ENCODE data around the gene GM2A.
"Not testable (repeated sequence)": the region's sequence is repeated elsewhere in the genome, so short reads cannot be mapped to it uniquely, and the experiment has no call there.

Gene GM2A

GRCh38 chr5:151295138-151295537, 42.2 kb downstream of the GM2A start:
- no peak for DNase-seq

- DNase-seq, result no peak
Measured at GRCh38 chr5:151295791-151296477, 42.9 kb downstream of the GM2A start.

DNA sequence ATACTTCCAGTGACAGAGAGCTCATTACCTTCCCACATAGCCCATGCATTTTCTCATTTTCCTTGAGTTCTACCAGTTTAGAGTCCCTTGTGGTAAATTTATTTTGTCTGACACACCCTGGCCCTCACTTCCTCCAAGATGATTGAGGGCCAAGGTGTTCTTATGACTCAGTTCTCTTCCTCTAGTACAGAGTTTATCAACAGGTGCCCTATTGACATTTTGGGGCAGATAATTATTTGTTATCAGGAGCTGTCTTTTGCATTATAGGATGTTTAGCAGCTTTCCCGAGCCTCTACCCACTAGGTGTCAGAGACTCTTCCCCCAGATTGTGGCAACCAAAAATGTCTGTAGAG, 43.5 kb downstream of the GM2A start:
- DNase-seq, result no peak

- no peak for DNase-seq
Measured at GRCh38 chr5:151296974-151297373, 44.0 kb downstream of the GM2A start.

DNA sequence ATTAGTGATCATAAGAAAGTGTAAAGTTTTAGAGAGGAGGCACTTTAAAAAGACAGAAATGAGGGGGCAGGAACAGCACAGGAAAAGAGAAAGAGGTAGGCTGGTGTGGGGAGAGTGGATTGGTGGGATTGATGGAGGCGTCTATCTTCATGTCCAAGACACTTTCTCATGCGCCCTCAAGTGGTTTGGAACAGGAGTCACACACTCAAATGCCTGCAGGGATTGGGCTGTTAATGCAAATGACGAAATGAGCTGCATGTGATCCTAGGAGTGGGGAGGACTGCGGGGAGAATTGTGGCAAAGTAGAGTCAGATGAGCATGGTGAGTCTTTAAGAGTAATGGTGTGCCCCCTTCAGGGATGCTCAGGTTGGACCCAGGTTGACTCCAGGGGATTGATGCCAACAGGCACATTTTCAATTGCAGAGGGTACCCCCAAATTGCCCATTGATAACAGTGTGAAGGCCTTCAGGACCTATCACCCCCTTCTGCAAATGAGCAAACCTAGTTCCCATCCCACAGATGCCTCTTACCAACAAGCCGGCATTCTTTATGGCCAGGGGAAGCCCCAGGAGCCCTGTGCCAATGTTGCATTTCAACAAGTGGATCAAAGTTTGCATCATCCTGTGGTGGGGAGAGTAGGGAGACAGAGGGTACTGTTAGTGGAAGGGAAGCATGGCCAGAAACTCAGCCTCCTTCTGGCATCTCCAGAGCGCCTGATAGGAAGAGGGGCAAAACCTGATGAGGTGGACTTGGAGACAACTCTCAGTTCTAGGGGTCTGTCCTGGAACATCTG, 45.3 kb downstream of the GM2A start:
- no peak for DNase-seq

DNA sequence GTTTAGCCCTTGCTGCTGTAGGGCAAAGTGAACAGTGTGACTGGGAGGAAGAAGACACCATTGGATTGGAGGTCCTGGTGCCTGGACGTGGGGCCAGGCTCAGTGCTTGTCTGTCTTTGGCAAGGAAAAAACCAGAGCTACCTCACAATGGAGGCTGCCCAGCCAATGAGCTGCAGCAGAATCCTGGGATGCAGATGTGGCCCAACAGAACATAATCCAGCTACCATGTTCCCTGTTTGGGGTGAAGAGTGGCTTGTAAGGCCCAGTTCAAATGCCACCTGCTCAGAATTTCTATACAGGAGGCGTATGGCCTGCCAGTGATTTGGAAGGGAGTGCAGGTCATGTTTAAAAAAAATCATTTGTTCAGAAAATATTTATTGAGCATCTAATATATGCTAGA, 50.7 kb downstream of the GM2A start, which contains the start of gene SLC36A3:
Gene SLC36A3, minus strand, starts transcription at position 101 of the 400 bp plus-strand sequence. CDS start 412 bp downstream, outside the sequence.
- DNase-seq, result no peak

- DNase-seq, result not testable (repeated sequence)
Measured at GRCh38 chr5:151309266-151309665, 56.3 kb downstream of the GM2A start.

DNA sequence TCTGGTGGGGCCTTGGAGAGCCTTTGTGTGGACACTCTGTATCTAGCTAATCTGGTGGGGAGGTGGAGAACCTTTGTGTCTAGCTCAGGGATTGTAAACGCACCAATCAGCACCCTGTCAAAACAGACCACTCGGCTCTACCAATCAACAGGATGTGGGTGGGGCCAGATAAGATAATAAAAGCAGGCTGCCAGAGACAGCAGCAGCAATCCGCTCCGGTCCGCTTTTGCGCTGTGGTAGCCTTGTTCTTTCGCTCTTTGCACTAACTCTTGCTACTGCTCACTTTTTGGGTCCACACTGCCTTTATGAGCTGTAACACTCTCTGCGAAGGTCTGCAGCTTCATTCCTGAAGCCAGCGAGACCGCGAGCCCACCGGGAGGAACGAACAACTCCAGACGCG, 56.8 kb downstream of the GM2A start:
- not testable (repeated sequence) for DNase-seq

- no peak for DNase-seq
Measured at GRCh38 chr5:151310932-151311331, 57.9 kb downstream of the GM2A start.

GRCh38 chr5:151312756-151313324, 59.9 kb downstream of the GM2A start:
- DNase-seq, result no peak

DNA sequence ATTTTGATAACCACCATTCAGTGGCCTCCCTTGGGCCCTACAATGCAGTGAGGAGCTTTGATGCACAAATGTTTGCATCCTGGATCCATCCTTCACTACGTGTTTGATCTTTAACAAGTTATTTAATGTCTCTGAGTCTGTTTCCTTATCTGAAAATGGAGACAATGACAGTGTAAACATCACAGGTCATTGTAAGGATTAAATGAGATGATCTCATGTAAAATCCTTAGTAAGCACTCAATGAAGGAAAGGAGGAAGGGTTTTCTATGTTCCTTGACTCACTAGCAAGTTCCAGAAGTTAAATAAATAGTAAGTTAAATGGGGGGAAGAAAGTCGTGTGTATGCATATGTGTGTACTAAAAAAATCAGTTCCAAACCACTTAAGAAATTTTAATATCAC, 60.4 kb downstream of the GM2A start:
- no peak for DNase-seq

GRCh38 chr5:151315998-151316597, 63.1 kb downstream of the GM2A start:
- DNase-seq, result peak; percentile 42

DNA sequence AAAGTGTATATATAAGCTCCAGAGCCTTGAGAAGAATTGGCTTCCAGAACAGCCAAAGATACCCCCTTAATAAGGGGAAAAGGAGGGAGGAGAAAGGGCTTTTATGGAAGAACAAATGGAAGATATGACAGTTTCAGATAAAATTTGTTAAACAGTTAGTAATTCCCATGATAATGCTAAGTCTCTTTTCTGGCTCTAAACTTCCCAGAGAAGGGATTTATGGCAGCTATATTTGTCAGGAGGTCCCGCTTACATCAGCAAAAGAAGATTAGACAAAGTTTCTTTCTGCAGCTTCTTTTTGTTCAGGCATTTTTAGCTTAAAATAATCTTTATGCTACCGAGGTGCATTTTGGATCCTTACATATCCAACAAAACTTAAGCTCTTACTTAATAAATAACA, 64.9 kb downstream of the GM2A start:
- DNase-seq, result no peak

- DNase-seq, result no peak
Measured at GRCh38 chr5:151318850-151319732, 66.1 kb downstream of the GM2A start.

All from activated T-cell treated with anti-CD3 and anti-CD28 coated beads, Interleukin-2, amount 50 U/mL, for 1 hour (primary cell).